Skeletal muscle tissue (tissue), 4 donors: ENCODE data around the gene RERE. TPM values are rescaled to one million over a fixed set of nuclear protein-coding genes. Genes with fewer than 3 reads are reported as not detected.

Source experiments
- H3K27ac ChIP-seq: one replicate; pipeline ENCODE4 v1.7.0; 2013; ENCODE audit warnings: mild to moderate bottlenecking, low read depth, low read length, inconsistent platforms
- H3K27me3 ChIP-seq, 3 donors: one replicate each; pipeline ENCODE4 v1.7.0; 2013; ENCODE audit warnings: low read length in 3 of 3; ENCODE audit not compliant: control insufficient read depth in 3 of 3, insufficient read depth in 3 of 3
- H3K36me3 ChIP-seq, 3 donors: one replicate each; pipeline ENCODE4 v1.7.0; 2013; ENCODE audit warnings: low read length in 3 of 3; ENCODE audit not compliant: control insufficient read depth in 3 of 3, insufficient read depth in 3 of 3
- H3K4me1 ChIP-seq, 3 donors: one replicate each; pipeline ENCODE4 v1.7.0; 2013; ENCODE audit warnings: low read length in 3 of 3, mild to moderate bottlenecking in 3 of 3; ENCODE audit not compliant: control insufficient read depth in 3 of 3, insufficient read depth in 3 of 3
- H3K4me3 ChIP-seq, 3 donors: one replicate each; pipeline ENCODE4 v1.7.0; 2013; ENCODE audit warnings: low read length in 3 of 3
- H3K9ac ChIP-seq, 3 donors: one replicate each; pipeline ENCODE4 v1.7.0; 2013; ENCODE audit warnings: low read length in 3 of 3, mild to moderate bottlenecking in 3 of 3, moderate library complexity in 2 of 3, low read depth in 1 of 3
- H3K9me3 ChIP-seq, 3 donors: one replicate each; pipeline ENCODE4 v1.7.0; 2013; ENCODE audit warnings: low read length in 3 of 3; ENCODE audit not compliant: control insufficient read depth in 3 of 3
- total RNA-seq: library from RNA; depleted of rRNA; stranded (reverse); fragments of >200 nt; gene quantifications from one replicate; pipeline ENCODE4 v1.2.3, GENCODE V29; 2014
- donor health status: Osteomylitis.

RERE gene
- total RNA-seq, 1 donor from 2014 or later, result 212 TPM

- Histone ChIP-seq H3K4me1 (peaks cover 0 to 3% (median 0%) of the 10 kb centered on the region in 3 donors), H3K36me3 (no peaks in the 10 kb centered on the region), H3K27me3 (no peaks in the 10 kb centered on the region), H3K27ac (no peak overlapping the region), H3K4me3 (no peak overlapping the region), H3K9me3 (no peaks in the 10 kb centered on the region), H3K9ac (no peak overlapping the region)
These were observed 251.6 kb downstream of the RERE start for GRCh38 chr1:8565802-8566201.

GRCh38 chr1:8563944-8564537, 253.4 kb downstream of the RERE start:
- Histone ChIP-seq H3K9ac (no peak overlapping the region), H3K27ac (no peak overlapping the region), H3K27me3 (no peaks in the 10 kb centered on the region), H3K36me3 (no peaks in the 10 kb centered on the region), H3K4me1 (peaks cover 0 to 4% (median 3%) of the 10 kb centered on the region in 3 donors), H3K9me3 (no peaks in the 10 kb centered on the region), H3K4me3 (no peak overlapping the region)

GRCh38 chr1:8562881-8563865, 254.3 kb downstream of the RERE start:
- peaks cover 0 to 4% (median 3%) of the 10 kb centered on the region in 3 donors for H3K4me1 ChIP-seq

GRCh38 chr1:8562222-8562621, 255.2 kb downstream of the RERE start:
- H3K4me1 ChIP-seq, result peaks cover 0 to 4% (median 3%) of the 10 kb centered on the region in 3 donors
- H3K36me3 ChIP-seq, result no peaks in the 10 kb centered on the region
- H3K9me3 ChIP-seq, result no peaks in the 10 kb centered on the region
- no peak overlapping the region for H3K4me3 ChIP-seq
- no peak overlapping the region for H3K27ac ChIP-seq
- H3K9ac ChIP-seq, result no peak overlapping the region
- no peaks in the 10 kb centered on the region for H3K27me3 ChIP-seq

More at GRCh38 chr1:8562881-8563865, 254.3 kb downstream of the RERE start:
- Histone ChIP-seq H3K4me3 (no peak overlapping the region), H3K9me3 (no peaks in the 10 kb centered on the region), H3K27ac (no peak overlapping the region), H3K9ac (no peak overlapping the region), H3K36me3 (no peaks in the 10 kb centered on the region), H3K27me3 (no peaks in the 10 kb centered on the region)

- Histone ChIP-seq H3K36me3 (peaks cover 0 to 4% (median 0%) of the 10 kb centered on the region in 3 donors), H3K27ac (no peak overlapping the region), H3K4me3 (no peak overlapping the region), H3K4me1 (peaks cover 0 to 4% (median 3%) of the 10 kb centered on the region in 3 donors), H3K9ac (no peak overlapping the region), H3K9me3 (no peaks in the 10 kb centered on the region), H3K27me3 (no peaks in the 10 kb centered on the region)
These were observed 256.6 kb downstream of the RERE start for GRCh38 chr1:8560611-8561544.

GRCh38 chr1:8560035-8560434, 257.4 kb downstream of the RERE start:
- Histone ChIP-seq H3K4me1 (peaks cover 0 to 6% (median 6%) of the 10 kb centered on the region in 3 donors), H3K27me3 (no peaks in the 10 kb centered on the region), H3K27ac (no peak overlapping the region), H3K4me3 (no peak overlapping the region), H3K36me3 (peaks cover 0 to 4% (median 0%) of the 10 kb centered on the region in 3 donors), H3K9ac (no peak overlapping the region), H3K9me3 (no peaks in the 10 kb centered on the region)

GRCh38 chr1:8555582-8555981, 261.9 kb downstream of the RERE start:
- no peak overlapping the region for H3K4me3 ChIP-seq
- H3K4me1 ChIP-seq, result peaks cover 4 to 9% (median 6%) of the 10 kb centered on the region in 3 donors
- no peak overlapping the region for H3K9ac ChIP-seq
- H3K27ac ChIP-seq, result no peak overlapping the region
- no peaks in the 10 kb centered on the region for H3K9me3 ChIP-seq
- H3K36me3 ChIP-seq, result peaks cover 0 to 5% (median 4%) of the 10 kb centered on the region in 3 donors
- H3K27me3 ChIP-seq, result no peaks in the 10 kb centered on the region

- Histone ChIP-seq H3K4me3 (no peak overlapping the region), H3K27ac (no peak overlapping the region), H3K27me3 (no peaks in the 10 kb centered on the region), H3K9me3 (no peaks in the 10 kb centered on the region), H3K4me1 (peaks cover 4 to 9% (median 6%) of the 10 kb centered on the region in 3 donors), H3K36me3 (peaks cover 0 to 5% (median 4%) of the 10 kb centered on the region in 3 donors), H3K9ac (no peak overlapping the region)
These were observed 262.4 kb downstream of the RERE start for GRCh38 chr1:8554956-8555534.

GRCh38 chr1:8552820-8553397, 264.5 kb downstream of the RERE start:
- no peak overlapping the region for H3K9ac ChIP-seq

More at GRCh38 chr1:8552820-8553397, 264.5 kb downstream of the RERE start:
- Histone ChIP-seq H3K9me3 (no peaks in the 10 kb centered on the region), H3K27me3 (no peaks in the 10 kb centered on the region), H3K36me3 (peaks cover 0 to 5% (median 4%) of the 10 kb centered on the region in 3 donors), H3K27ac (no peak overlapping the region), H3K4me3 (no peak overlapping the region), H3K4me1 (peaks cover 2 to 9% (median 4%) of the 10 kb centered on the region in 3 donors)
